NCI-H2227 treated with DMSO at 0.1 percent for 48 hours (cell line): ENCODE measurements around the gene PEAK3.
"Not testable (repeated sequence)": the region's sequence is repeated elsewhere in the genome, so short reads cannot be mapped to it uniquely, and the experiment has no call there.

ENCODE experiments used
- DNase-seq: peaks from one replicate; lab custom pipeline; 2025; lab: John Stamatoyannopoulos, UW

Gene PEAK3

GRCh38 chr19:2288818-2289713 is 7.1 kb upstream of the PEAK3 start:
- no peak for DNase-seq

GRCh38 chr19:2288338-2288817 is 6.4 kb upstream of the PEAK3 start:
- DNase-seq, result peak; percentile 27

- DNase-seq, result no peak
These were observed 5.8 kb upstream of the PEAK3 start for GRCh38 chr19:2287585-2288337.

DNA sequence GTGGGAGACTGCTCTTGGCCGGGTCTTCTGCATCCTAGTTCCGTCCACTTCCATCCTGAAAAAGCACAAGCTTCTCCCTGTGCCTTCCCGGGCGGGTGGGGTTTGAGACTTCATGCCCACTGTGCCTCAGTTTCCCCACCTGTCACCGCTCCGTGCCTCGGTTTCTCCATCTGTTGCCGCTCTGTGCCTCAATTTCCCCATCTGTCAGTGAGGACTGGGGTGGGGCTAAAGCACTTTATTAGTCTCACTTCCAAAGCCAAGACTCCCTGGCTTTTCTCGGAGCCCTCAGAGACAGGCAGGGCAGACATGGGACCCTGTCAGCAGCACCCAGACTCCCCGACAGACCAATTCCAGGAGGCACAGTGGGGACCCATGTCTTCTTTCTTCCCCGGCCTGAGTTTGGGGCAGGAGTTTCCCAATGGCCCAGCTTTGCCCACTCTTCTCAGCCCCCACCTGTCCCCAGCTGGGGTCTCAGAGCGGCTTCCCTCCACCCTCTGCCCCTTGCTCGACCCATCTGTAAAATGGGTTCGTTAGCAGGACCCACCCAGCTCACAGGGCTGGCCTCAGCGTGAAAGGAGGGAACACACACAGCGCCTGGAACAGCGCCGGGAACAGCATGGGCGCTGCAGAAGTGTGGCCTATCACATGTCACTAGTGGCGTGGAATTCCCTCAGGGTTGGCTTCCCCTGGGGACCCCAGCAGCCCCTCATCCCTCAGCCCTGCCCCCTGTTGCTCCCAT is 4.6 kb upstream of the PEAK3 start:
- DNase-seq, result no peak

DNA sequence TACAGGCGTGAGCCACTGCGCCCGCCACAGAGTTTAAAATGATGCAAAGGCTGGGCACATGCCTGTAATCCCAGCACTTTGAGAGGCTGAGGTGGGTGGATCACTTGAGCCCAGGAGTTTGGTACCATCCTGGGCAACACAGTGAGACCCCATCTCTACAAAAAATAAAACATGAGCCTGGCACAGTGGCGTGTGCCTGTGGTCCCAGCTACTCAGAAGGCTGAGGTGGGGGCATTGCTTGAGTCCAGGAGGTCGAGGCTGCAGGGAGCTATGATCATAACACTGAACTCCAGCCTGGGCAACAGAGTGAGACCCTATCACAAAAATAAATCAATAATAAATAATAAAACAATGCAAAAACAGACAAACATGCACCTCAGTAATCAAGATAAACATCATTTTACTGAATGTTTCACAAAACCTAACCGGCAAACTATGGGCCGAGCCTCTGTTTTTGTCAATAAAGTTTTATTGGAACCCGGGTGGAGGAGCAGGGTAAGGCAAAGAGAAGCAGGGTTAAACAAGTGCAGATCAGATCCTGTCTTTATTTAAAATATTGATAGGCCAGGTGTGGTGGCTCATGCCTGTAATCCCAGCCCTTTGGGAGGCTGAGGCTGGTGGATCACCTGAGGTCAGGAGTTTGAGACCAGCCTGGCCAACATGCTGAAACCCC is 2.0 kb upstream of the PEAK3 start:
- no peak for DNase-seq

DNA sequence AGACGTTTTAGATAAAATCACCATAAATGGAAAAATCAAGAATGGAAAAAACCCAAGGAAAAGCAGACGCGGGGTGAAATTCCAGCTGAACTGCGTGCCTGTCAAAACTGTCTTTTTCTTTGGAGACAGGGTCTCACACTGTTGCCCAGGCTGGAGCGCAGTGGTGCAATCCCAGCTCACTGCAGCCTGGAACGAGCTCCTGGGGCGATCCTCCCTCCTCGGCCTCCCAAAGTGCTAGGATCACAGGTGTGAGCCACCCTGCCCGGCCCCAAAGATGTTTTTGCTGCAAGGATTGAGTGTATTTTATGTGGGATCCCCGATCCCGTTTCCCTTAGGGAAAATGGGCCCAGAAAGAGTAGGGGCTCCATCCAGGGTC is 875 bp upstream of the PEAK3 start:
- DNase-seq, result no peak

DNA sequence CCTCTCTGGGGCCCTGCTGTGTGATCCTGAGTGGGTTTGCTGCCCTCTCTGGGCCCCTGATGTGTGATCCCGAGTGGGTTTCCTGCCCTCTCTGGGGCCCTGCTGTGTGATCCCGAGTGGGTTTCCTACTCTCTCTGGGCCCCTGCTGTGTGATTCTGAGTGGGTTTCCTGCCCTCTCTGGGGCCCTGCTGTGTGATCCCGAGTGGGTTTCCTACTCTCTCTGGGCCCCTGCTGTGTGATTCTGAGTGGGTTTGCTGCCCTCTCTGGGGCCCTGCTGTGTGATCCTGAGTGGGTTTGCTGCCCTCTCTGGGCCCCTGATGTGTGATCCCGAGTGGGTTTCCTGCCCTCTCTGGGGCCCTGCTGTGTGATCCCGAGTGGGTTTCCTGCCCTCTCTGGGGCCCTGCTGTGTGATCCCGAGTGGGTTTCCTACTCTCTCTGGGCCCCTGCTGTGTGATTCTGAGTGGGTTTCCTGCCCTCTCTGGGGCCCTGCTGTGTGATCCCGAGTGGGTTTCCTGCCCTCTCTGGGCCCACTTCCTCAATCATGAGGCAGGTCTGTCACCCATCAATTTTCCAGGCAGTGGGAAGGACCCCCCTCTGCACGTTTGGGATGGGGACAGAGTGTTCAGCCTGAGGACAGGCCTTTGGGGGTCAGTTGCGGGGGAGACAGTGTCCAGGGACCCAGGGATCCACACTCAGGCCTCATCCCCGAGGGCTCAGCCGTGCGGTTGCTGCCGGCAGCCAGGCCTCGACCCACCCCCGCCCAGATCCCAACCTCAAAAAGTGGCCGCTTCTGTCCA is 512 bp downstream of the PEAK3 start:
- not testable (repeated sequence) for DNase-seq

DNA sequence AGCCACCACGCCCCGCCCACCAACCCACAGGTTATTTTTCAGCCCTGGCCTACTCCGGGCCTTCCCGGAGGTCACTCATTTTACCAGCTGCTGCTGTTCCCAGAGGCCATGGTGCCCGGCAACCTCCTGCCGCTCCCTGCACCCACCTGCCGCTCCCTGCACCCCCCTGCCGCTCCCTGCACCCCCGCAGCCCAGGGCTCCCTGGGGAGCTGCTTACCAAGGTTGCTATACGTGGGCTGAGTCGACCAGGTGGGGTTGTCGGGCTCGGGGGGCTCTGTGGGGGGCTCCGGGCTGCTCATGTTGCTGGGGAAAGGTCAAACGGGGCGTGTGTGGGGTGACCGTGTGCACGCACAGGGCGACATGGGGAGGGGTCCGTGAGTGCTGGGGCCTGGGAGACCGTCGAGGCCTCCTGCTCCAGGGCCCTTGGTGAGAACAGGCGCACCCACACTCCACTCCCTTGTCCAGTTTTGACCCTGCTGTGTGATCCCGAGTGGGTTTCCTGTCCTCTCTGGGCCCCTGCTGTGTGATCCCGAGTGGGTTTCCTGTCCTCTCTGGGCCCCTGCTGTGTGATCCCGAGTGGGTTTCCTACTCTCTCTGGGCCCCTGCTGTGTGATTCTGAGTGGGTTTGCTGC is 1.2 kb downstream of the PEAK3 start:
- no peak for DNase-seq

- DNase-seq, result no peak
These were observed 3.4 kb downstream of the PEAK3 start for GRCh38 chr19:2278459-2279158.

- no peak for DNase-seq
These were observed 4.8 kb downstream of the PEAK3 start for GRCh38 chr19:2277138-2277537.

- no peak for DNase-seq
These were observed 5.5 kb downstream of the PEAK3 start for GRCh38 chr19:2276429-2276986.

GRCh38 chr19:2275588-2276428 is 6.2 kb downstream of the PEAK3 start:
- DNase-seq, result no peak

- DNase-seq, result no peak
These were observed 6.9 kb downstream of the PEAK3 start for GRCh38 chr19:2274931-2275535.

DNA sequence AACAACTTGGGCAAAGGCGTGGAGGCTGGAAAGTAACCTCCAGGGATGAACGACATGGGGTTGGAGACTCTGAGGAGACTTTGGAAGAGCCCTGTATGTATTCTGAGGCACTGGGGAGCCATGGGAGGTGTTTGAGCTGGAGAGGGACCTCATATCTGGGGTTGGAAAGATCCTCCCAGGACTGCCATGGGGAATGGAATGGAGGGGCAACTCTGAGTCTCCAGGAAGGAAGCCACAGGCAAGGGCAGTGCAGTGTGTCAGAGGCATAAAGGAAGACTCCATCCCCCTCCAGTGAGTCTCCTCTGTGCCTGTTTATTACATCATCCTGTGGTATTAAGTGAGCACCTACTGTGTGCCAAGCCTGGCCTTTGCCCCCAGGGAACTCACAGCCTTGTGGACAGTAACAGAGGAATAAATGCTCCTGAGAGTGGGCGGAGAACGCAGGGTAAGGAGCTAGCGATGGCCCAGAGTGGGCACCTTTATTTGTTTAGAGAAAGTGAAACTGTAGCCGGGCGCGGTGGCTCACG is 7.7 kb downstream of the PEAK3 start:
- no peak for DNase-seq

- DNase-seq, result peak; percentile 5
These were observed 8.4 kb downstream of the PEAK3 start for GRCh38 chr19:2273356-2274184.

- no peak for DNase-seq
These were observed 10.5 kb downstream of the PEAK3 start for GRCh38 chr19:2271234-2272103.
